GM21786 (cell line): Measurements from ENCODE around the gene SDK1.

Source experiments
- ATAC-seq: cut with Tn5 transposase; IDR thresholded peaks from one replicate; pipeline ENCODE4 v1.9.1; 2021; ENCODE audit not compliant: unreplicated experiment

Gene SDK1

DNA sequence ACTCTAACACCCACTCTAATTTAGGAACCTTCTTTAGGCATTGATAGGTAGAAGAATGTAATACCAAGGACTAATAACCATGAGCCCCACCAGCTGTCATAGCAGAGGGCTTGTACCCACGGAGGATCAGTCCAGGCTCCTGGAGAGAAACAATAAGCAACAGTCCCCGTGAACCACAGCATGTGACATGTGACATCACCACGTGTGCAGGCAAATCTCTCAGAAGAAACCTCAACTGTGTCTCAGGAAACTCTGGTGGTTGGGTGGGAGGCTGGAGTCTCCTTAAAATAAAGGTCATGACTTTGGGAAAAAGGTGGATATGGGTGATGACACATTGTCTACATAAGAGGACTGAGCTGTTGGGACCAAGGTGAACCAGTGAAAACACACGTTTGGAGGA lies 727.2 kb downstream of the SDK1 start:
- no peak for ATAC-seq

DNA sequence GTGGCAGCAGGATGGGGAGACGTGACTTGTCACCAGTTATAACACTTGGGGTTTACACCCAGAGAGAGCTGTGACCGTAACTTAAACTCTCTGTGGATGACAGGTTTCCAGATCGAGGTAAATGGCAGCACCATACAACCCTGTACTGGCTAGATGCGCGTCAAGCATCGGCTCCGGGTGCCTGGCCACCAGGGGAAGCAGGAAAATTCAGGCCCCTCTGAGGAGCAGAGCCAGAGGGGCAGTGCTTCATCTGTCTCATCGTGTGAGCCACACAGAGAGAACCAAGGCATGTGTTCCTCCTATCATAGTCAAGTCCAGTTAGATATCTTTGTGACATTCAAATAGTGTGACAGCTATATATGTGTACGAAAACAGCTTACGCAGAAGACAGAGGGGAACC lies 728.9 kb downstream of the SDK1 start:
- ATAC-seq = no peak

GRCh38 chr7:4030346-4030950 lies 729.4 kb downstream of the SDK1 start:
- no peak for ATAC-seq

DNA sequence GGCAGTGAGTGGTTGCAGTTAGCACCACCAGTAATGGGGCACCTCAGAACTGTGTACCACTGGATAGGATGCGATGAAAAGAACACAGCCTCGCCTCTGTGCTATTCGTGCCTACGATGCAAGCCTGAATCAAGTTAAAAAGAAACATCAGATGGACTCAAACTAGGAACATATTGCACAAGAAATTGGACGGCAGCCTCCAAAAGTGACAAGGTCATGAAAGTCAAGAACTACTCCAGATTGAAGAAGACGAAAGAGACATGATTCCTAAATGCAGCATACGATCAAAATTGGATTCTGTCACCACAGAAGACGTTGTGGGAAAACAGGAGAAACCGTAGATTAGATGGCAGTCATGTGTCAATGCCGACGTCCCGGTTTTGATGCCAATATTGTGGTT lies 732.9 kb downstream of the SDK1 start:
- no peak for ATAC-seq

DNA sequence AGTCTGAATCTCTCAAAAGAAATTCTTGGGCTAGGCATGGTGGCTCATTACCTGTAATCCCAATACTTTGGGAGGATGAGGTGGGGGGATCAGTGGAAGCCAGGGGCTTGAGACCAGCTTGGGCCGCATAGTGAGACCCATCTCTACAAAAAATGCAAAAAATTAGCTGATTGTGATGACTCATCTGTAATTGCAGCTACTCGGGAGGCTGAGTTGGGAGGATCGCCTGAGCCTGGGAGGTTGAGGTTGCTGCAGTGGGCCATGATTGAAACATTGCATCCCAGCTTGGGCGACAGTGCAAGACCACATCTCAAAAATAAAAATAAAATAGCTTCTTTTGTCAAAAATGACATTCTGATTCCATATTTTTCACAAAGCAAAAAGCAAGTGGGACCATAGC lies 736.3 kb downstream of the SDK1 start:
- ATAC-seq = no peak

DNA sequence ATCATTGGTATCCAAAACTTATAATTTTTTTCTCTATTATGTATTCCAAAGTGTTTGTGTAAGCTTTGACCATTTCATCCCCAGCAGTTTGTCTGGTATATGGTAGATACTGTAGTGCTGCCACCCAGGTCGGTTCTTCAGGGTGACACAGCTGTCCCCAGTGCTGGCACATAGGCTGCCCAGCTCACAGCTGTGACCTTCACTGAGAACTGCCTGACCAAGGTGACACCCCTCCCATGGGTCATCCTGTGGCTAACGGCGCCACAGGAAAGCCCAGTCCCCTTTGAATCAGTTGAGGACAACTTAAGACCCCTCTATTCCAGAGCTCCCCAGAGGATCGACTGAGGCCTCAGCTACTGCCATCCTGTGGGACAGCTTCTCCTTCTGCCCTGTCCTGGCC lies 736.8 kb downstream of the SDK1 start:
- ATAC-seq = no peak

GRCh38 chr7:4040109-4040928 lies 739.3 kb downstream of the SDK1 start:
- ATAC-seq = no peak

DNA sequence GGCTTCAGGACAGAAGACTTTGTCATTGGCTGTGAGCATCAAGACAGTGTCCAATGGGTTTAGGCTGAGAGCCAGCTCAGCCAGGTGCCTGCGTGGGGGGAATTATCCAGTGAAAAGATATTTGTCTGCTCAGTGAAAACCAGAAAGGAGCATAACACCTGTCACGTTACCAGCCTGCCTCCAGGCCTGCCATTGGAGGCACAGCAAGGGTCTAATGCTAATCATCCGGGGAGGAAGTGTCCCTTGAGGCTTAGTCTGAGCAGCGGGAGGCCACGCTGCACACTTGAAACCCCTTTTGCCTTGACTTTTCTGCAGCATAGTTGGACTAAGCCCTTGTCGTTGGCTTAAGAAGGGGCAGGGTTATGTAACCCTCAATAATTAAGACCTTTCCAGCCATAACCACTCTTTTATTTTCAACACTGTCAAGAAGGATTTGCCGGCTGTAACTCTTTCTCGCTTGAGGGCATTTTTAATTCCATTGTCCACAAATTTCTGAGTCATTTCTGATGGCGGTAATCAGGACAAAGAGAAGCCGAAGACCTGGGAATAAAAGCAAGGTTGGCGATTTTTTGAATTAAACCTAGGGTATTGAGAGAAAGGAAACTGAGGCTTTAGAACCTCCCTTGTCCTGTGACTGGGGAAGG lies 741.5 kb downstream of the SDK1 start:
- ATAC-seq = no peak

GRCh38 chr7:4043988-4044387 lies 742.9 kb downstream of the SDK1 start:
- no peak for ATAC-seq

DNA sequence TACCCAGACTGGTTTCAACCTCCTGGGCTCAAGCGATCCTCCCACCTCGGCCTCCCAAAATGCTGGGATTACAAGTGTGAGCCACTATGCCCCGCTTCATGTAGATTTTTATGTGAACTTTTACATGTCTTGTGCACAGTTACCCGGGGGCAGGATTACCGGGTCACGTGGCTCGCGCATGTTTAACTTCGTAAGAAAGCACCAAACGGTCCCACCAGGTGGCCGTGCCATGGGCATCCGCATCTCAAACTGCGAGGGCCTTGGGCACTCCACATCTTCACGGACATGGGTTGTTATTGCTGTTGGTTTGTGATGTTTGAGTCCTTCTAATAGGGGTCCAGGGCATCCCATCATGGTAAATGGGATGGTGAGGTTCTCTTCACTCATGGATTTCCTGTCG lies 744.4 kb downstream of the SDK1 start:
- no peak for ATAC-seq

DNA sequence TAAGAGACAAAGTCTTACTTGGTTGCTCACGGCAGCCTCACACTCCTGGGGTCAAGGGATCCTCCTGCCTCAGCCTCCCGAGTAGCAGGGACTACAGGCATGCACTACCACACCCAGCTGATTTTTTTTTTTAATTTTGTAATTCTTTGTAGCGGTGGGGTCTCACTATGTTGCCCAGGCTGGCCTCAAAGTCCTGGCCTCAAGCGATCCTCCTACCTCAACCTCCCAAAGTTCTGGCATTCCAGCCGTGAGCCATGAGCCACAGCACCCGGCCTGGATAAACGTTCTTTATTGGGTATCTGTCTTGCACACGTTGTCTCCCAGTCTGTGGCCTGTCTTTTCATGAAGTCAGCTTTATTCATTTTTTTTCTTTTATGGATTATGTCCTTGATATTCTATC lies 744.9 kb downstream of the SDK1 start:
- no peak for ATAC-seq

- ATAC-seq = no peak
These were observed 747.3 kb downstream of the SDK1 start for GRCh38 chr7:4048336-4048735.

DNA sequence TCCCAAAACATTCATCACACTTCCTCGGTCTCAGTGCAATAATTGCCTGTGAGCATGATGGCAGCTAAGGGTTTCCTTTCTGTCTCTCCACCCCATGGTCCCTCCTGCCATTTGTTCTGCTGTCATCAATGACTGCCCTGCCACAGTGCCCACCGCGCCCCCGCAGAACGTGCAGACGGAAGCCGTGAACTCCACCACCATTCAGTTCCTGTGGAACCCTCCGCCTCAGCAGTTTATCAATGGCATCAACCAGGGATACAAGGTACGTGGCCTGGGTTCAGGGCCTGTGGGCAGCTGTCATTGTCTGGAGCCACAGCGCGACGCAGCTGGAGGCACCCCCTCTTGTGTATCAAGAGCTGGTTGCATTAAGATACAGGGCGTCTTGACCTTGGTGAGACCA lies 748.1 kb downstream of the SDK1 start:
- ATAC-seq = no peak

- ATAC-seq = no peak
These were observed 749.1 kb downstream of the SDK1 start for GRCh38 chr7:4050126-4050660.

- ATAC-seq = no peak
These were observed 750.6 kb downstream of the SDK1 start for GRCh38 chr7:4051696-4052095.

DNA sequence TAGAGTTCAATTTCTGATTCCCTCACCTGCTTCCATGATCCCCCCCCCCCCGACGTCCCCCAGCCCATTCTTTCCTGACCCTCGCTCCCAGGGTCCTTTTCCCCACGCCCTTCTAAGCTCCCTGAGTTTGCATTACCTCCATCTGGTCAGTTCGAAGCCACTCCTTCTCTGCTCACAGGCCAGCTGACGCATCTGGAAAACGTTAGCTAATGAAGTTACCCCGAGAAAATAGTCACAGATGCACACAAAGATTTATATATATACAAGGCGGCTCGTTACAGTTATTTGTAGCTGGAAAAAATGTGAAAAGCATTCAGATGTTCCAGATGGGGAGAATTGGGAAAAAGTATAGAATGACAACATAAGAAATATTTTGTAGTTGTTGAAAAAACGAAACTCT lies 751.1 kb downstream of the SDK1 start:
- no peak for ATAC-seq

- no peak for ATAC-seq
These were observed 753.1 kb downstream of the SDK1 start for GRCh38 chr7:4054158-4054557.

DNA sequence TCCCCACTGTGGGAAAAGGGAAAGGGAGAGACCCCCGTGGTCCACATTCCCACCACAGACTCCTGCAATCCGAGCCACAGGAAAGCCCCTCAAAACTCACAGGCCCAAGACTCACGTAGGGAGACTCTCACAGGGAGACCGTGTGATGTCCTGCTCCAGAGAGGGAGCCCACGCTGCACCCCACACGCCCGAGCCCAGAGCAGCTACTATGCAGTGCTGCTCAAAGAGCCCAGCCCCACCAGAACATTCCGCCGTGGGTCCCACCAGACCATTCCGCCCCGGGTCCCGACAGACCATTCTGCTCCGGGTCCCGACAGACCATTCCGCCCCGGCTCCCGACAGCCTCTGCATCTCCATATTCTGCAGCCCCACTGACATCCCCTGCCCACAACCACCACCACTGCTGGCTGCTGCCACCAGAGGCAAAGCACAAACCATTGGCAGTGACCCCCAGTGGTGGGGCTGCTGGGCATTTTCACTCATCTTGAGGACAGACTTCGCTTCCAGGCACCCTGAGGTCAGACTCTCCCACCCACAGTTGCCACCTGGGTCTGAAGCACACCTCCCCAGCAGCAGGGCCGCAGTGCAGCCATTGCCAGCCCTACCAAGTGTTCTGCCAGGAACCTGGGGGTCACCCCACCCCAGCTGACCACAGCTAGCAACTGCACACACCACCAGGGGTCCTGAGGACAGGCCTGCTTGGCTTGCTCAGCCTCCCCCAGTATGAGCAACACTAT lies 755.7 kb downstream of the SDK1 start:
- ATAC-seq = no peak

DNA sequence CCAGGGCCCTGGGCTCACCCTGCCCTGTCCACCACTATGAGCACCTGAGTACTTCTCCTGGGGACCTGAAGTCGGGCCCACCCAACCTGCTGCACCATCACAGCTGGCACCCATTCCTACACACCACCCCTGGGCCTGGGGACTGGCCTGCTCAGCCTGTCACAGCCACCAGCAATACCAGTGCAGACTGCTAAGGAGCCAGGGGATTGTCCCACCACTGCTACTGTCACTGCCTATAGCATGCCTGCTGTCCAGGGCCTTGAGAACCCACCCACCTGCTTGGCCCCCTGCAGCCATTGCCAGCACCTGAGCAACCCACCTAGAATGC lies 756.2 kb downstream of the SDK1 start:
- ATAC-seq = no peak

GRCh38 chr7:4058158-4058557 lies 757.1 kb downstream of the SDK1 start:
- ATAC-seq = no peak

DNA sequence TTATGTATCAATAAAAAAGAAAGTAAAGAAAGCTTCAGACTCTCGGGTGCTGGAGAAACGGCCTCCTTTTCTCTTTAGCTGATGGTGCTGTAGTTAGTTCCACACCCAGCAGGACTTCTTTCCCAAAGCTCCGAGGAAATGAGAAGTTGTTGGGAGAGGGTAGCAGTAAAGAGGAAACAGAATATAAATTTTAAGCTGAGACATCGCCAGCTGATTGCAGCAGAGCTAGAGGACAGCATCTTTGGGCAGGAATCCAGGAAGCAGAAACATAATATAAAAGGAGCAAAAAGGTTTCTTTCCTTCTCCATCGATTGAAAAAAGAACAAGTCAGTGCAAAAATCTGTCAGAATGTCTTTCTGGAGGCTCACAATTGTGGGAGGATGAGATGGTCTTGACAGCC lies 764.1 kb downstream of the SDK1 start:
- no peak for ATAC-seq

DNA sequence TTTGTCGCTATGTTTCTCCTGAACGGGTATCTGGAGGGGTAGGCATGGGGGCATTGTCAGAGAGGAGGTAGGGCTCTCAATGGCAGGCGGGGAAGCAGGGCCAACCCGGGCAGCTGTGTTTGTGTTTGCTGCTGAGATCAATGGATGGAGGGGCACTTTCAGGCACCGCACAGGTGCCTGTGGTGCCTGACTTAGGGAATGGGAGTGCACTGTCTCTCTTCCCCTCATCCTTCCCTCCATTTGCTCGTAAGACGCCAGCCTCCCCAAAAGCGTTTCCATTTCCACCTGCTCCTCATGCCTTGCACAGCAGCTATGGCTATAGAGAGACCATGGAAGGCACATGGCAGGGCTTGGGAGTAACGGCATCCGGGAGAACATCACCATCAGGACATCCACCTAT lies 765.2 kb downstream of the SDK1 start:
- ATAC-seq = no peak
